CD14-positive monocyte (primary cell): ENCODE results near the gene CTNND1. TPM values are rescaled to one million over a fixed set of nuclear protein-coding genes. Genes with fewer than 3 reads are reported as not detected.

Experiments
- DNase-seq, 3 donors: peaks; one replicate each; pipeline ENCODE4 v3.0.0-alpha.2; 2011 to 2022
- H2AFZ ChIP-seq: 2 replicates; pipeline ENCODE4 v1.6.0; 2012; ENCODE audit warnings: mild to moderate bottlenecking, low read depth, low read length, inconsistent platforms; ENCODE audit not compliant: insufficient read depth, poor library complexity, severe bottlenecking
- H3K27ac ChIP-seq, 2 donors: 1 replicate in 1 of 2; 2 replicates in 1 of 2; pipeline ENCODE4 v1.5.1; 2012 to 2013; ENCODE audit warnings: low read length in 2 of 2, control low read depth in 1 of 2, inconsistent platforms in 1 of 2, low read depth in 1 of 2, mild to moderate bottlenecking in 1 of 2
- H3K27me3 ChIP-seq, 2 donors: one replicate each; pipeline versions ENCODE4 v1.6.0 to v1.6.1; 2011 to 2013; ENCODE audit warnings: low read length in 2 of 2; ENCODE audit not compliant: control insufficient read depth in 2 of 2, insufficient read depth in 2 of 2
- H3K36me3 ChIP-seq, 2 donors: replicated peaks in 1 of 2; 1 replicate in 1 of 2; 2 replicates in 1 of 2; pipeline versions ENCODE4 v1.5.1 to v1.6.1; 2012 to 2013; ENCODE audit warnings: low read length in 2 of 2, control low read depth in 1 of 2, inconsistent platforms in 1 of 2, mild to moderate bottlenecking in 1 of 2; ENCODE audit not compliant: insufficient read depth in 2 of 2, control insufficient read depth in 1 of 2
- H3K4me1 ChIP-seq, 2 donors: 1 replicate in 1 of 2; 2 replicates in 1 of 2; pipeline versions ENCODE4 v1.5.1 to v1.6.1; 2012 to 2013; ENCODE audit warnings: low read length in 2 of 2, control low read depth in 1 of 2, inconsistent platforms in 1 of 2, mild to moderate bottlenecking in 1 of 2, moderate library complexity in 1 of 2; ENCODE audit not compliant: insufficient read depth in 2 of 2, control insufficient read depth in 1 of 2
- H3K4me2 ChIP-seq: replicated peaks from 2 replicates; pipeline ENCODE3; 2012; ENCODE audit warnings: low read length, moderate library complexity, mild to moderate bottlenecking; ENCODE audit not compliant: poor library complexity, severe bottlenecking; ENCODE audit errors: extremely low read depth
- H3K4me3 ChIP-seq, 3 experiments: fragments of 200-600 bp in 1 of 3; sonication (generic) in 1 of 3; replicated peaks in 1 of 3; 1 replicate in 2 of 3; 2 replicates in 1 of 3; pipeline ENCODE4 v1.5.1; 2011 to 2013; ENCODE audit warnings: low read length in 3 of 3, mild to moderate bottlenecking in 3 of 3, control low read depth in 2 of 3, low read depth in 2 of 3, inconsistent platforms in 1 of 3, moderate library complexity in 1 of 3
- H3K79me2 ChIP-seq: 2 replicates; pipeline ENCODE4 v1.6.0; 2012; ENCODE audit warnings: mild to moderate bottlenecking, control low read depth, inconsistent platforms, low read length, moderate library complexity; ENCODE audit not compliant: insufficient read depth
- H3K9ac ChIP-seq: 2 replicates; pipeline ENCODE4 v1.6.0; 2017; ENCODE audit warnings: low read length, mild to moderate bottlenecking; ENCODE audit not compliant: insufficient read depth, poor library complexity, severe bottlenecking
- H3K9me3 ChIP-seq, 2 donors: replicated peaks in 1 of 2; 1 replicate in 1 of 2; 2 replicates in 1 of 2; pipeline versions ENCODE4 v1.5.1 to v1.6.1; 2012 to 2013; ENCODE audit warnings: low read length in 2 of 2, control low read depth in 1 of 2; ENCODE audit not compliant: control insufficient read depth in 1 of 2, insufficient read depth in 1 of 2
- H4K20me1 ChIP-seq: 2 replicates; pipeline ENCODE4 v1.6.0; 2012; ENCODE audit warnings: mild to moderate bottlenecking, low read length, control low read depth, moderate library complexity; ENCODE audit not compliant: insufficient read depth
- H3K27ac Mint-ChIP-seq, 7 donors: one replicate each; pipeline ENCODE4 v1.8.0; 2020; ENCODE audit warnings: mild to moderate bottlenecking in 7 of 7, mixed read lengths in 7 of 7, moderate library complexity in 6 of 7, inconsistent platforms in 2 of 7
- H3K27me3 Mint-ChIP-seq, 3 donors: one replicate each; pipeline ENCODE4 v1.8.0; 2021 to 2022; ENCODE audit warnings: low read depth in 3 of 3, mild to moderate bottlenecking in 3 of 3, mixed read lengths in 3 of 3, moderate library complexity in 3 of 3, inconsistent platforms in 1 of 3
- H3K36me3 Mint-ChIP-seq, 2 donors: one replicate each; pipeline ENCODE4 v1.8.0; 2020; ENCODE audit warnings: mixed read lengths in 2 of 2, inconsistent platforms in 1 of 2, mild to moderate bottlenecking in 1 of 2
- H3K4me1 Mint-ChIP-seq: one replicate; pipeline ENCODE4 v1.8.0; 2020; ENCODE audit warnings: mild to moderate bottlenecking, mixed read lengths
- H3K4me3 Mint-ChIP-seq, 2 donors: one replicate each; pipeline ENCODE4 v1.8.0; 2020; ENCODE audit warnings: mild to moderate bottlenecking in 2 of 2, mixed read lengths in 2 of 2, moderate library complexity in 1 of 2
- H3K9me3 Mint-ChIP-seq, 7 donors: one replicate each; pipeline ENCODE4 v1.8.0; 2020 to 2022; ENCODE audit warnings: mixed read lengths in 7 of 7, mild to moderate bottlenecking in 6 of 7, moderate library complexity in 6 of 7, inconsistent platforms in 2 of 7
- CTCF ChIP-seq: fragments of 200-600 bp; IDR thresholded peaks from one replicate; pipeline ENCODE4 v1.8.0; 2022; ENCODE audit warnings: antibody characterized with exemption, mild to moderate bottlenecking
- WGBS: methylation state at CpG from one replicate; pipeline ENCODE4 v1.1.5; 2013; ENCODE audit warnings: missing lambda C conversion rate; ENCODE audit not compliant: insufficient coverage; 5-methylcytosine and 5-hydroxymethylcytosine counted together
- intact Hi-C, 2 donors: fragments of 100-400 bp; cut with micrococcal nuclease; formaldehyde crosslinking; loops; one replicate each; pipeline versions ENCODE4 v1.15.0 to v1.15.1; 2023
- polyA plus RNA-seq, 3 donors: library from polyadenylated mRNA; depleted of rRNA in 1 of 3; unstranded in 2 of 3; stranded (reverse) in 1 of 3; fragments of 300-500 nt in 2 of 3; fragments of >200 nt in 1 of 3; fragmentation: Illumina TruSeq in 2 of 3; gene quantifications; 1 replicate in 2 of 3; 2 replicates in 1 of 3; pipeline ENCODE4 v1.2.3, GENCODE V29; 2012 to 2021

The CTNND1 gene
- polyA plus RNA-seq, 3 donors, result 10.8 to 36.0 (median 13.7) TPM

GRCh38 chr11:57818812-57819211 lies 57.2 kb downstream of the CTNND1 start:
- Histone ChIP-seq H2AFZ (no peak overlapping the region), H3K4me1 (no peaks in the 10 kb centered on the region), H3K36me3 (peaks cover 38 to 48% of the 10 kb centered on the region in 2 donors), H3K4me2 (no peak overlapping the region), H3K4me3 (no peak overlapping the region), H3K9me3 (no peaks in the 10 kb centered on the region), H3K27me3 (no peaks in the 10 kb centered on the region), H3K27ac (no peak overlapping the region), H4K20me1 (no peaks in the 10 kb centered on the region), H3K9ac (no peak overlapping the region), H3K79me2 (no peaks in the 10 kb centered on the region)
- WGBS, result no CpG with 5 or more reads among the region's 1 CpG
- Mint-ChIP-seq H3K4me1 (no peaks in the 10 kb centered on the region), H3K27me3 (peaks cover 0 to 2% (median 2%) of the 10 kb centered on the region in 3 donors), H3K36me3 (peaks cover 42 to 47% of the 10 kb centered on the region in 2 donors), H3K9me3 (no peaks in the 10 kb centered on the region), H3K27ac (no peak overlapping the region), H3K4me3 (no peak overlapping the region)
- no peak for DNase-seq
- no peak for TF ChIP-seq CTCF
- intact Hi-C loops, result no loop called here

GRCh38 chr11:57819252-57819979 lies 57.8 kb downstream of the CTNND1 start:
- no peak overlapping the region for H3K9ac ChIP-seq
- intact Hi-C loops, result no loop called here
- H3K4me1 Mint-ChIP-seq, result no peaks in the 10 kb centered on the region
- WGBS, result 100% methylated on average over 1 of the region's 7 CpGs
- no peaks in the 10 kb centered on the region for H4K20me1 ChIP-seq
- H3K4me1 ChIP-seq, result no peaks in the 10 kb centered on the region
- no peak for DNase-seq
- no peak overlapping the region for H3K4me3 Mint-ChIP-seq
- no peaks in the 10 kb centered on the region for H3K79me2 ChIP-seq
- no peak overlapping the region for H3K4me3 ChIP-seq
- peaks cover 37 to 41% of the 10 kb centered on the region in 2 donors for H3K36me3 Mint-ChIP-seq
- H3K9me3 ChIP-seq, result no peaks in the 10 kb centered on the region
- H3K36me3 ChIP-seq, result peaks cover 32 to 42% of the 10 kb centered on the region in 2 donors
- peaks cover 2 to 5% (median 4%) of the 10 kb centered on the region in 3 donors for H3K27me3 Mint-ChIP-seq
- H3K27me3 ChIP-seq, result no peaks in the 10 kb centered on the region
- H2AFZ ChIP-seq, result no peak overlapping the region
- no peak overlapping the region for H3K27ac Mint-ChIP-seq
- no peak overlapping the region for H3K4me2 ChIP-seq
- TF ChIP-seq CTCF, result no peak
- no peaks in the 10 kb centered on the region for H3K9me3 Mint-ChIP-seq
- no peak overlapping the region for H3K27ac ChIP-seq
